BJ (cell line): ENCODE measurements around the gene CXCL16. TPM values are rescaled to one million over a fixed set of nuclear protein-coding genes. Genes with fewer than 3 reads are reported as not detected.

Experiments used
- CTCF ChIA-PET: fragments of 350-600 bp; formaldehyde crosslinking; extraction: SDS; loops from one replicate; lab custom pipeline; 2021; ENCODE audit warnings: antibody characterized with exemption, inconsistent platforms; lab: Yijun Ruan, JAX
- POLR2A ChIA-PET: fragments of 300-600 bp; sonication (Branson Sonifier 250); formaldehyde crosslinking; extraction: SDS; loops from one replicate; lab custom pipeline; 2021; ENCODE audit warnings: antibody characterized with exemption; lab: Charles Lee
- DNase-seq: peaks from one replicate; pipeline ENCODE4 v3.0.0-alpha.2; 2011; ENCODE audit warnings: low read depth
- H3K27me3 ChIP-seq: 2 replicates; pipeline ENCODE4 v1.6.0; 2011; ENCODE audit warnings: low read length; ENCODE audit not compliant: control insufficient read depth, insufficient read depth
- H3K36me3 ChIP-seq: 2 replicates; pipeline ENCODE4 v1.5.1; 2011; ENCODE audit warnings: low read length; ENCODE audit not compliant: control insufficient read depth, insufficient read depth
- H3K4me3 ChIP-seq: 2 replicates; pipeline ENCODE4 v1.5.1; 2011; ENCODE audit warnings: low read depth, mild to moderate bottlenecking, control low read depth, low read length
- polyA plus RNA-seq: library from polyadenylated mRNA; depleted of rRNA; stranded (reverse); fragments of >200 nt; gene quantifications from 2 replicates; pipeline ENCODE4 v1.2.3, GENCODE V29; 2011
- TF ChIP-seq, protein P1 (sequence below): IDR thresholded peaks from 2 replicates; pipeline ENCODE4 v1.5.1; 2011; ENCODE audit warnings: low read depth, mild to moderate bottlenecking, control low read depth, inconsistent platforms, low read length, moderate library complexity; ENCODE audit not compliant: insufficient read depth

The CXCL16 gene
- polyA plus RNA-seq, 1 experiment, result 3.3 TPM

GRCh38 chr17:4721203-4722135 is 18.3 kb downstream of the CXCL16 start:
- no peak for DNase-seq
- TF ChIP-seq, protein P1, sequence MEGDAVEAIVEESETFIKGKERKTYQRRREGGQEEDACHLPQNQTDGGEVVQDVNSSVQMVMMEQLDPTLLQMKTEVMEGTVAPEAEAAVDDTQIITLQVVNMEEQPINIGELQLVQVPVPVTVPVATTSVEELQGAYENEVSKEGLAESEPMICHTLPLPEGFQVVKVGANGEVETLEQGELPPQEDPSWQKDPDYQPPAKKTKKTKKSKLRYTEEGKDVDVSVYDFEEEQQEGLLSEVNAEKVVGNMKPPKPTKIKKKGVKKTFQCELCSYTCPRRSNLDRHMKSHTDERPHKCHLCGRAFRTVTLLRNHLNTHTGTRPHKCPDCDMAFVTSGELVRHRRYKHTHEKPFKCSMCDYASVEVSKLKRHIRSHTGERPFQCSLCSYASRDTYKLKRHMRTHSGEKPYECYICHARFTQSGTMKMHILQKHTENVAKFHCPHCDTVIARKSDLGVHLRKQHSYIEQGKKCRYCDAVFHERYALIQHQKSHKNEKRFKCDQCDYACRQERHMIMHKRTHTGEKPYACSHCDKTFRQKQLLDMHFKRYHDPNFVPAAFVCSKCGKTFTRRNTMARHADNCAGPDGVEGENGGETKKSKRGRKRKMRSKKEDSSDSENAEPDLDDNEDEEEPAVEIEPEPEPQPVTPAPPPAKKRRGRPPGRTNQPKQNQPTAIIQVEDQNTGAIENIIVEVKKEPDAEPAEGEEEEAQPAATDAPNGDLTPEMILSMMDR, result no peak
- ChIA-PET CTCF (interaction anchor here (0.9 to 1.2 kb wide), 2 partner anchors 12 to 178 kb away, joined by 3 read pairs; partner anchors contain the start of gene C17orf107), POLR2A (no interaction called here)
- H3K27me3 ChIP-seq, result 0 out of 2 replicates have a peak, but pooled peaks cover 2% of the 10 kb centered on the region
- 0 out of 2 replicates have a peak, but pooled peaks cover 1% of the 10 kb centered on the region for H3K36me3 ChIP-seq
- H3K4me3 ChIP-seq, result no peak overlapping the region

DNA sequence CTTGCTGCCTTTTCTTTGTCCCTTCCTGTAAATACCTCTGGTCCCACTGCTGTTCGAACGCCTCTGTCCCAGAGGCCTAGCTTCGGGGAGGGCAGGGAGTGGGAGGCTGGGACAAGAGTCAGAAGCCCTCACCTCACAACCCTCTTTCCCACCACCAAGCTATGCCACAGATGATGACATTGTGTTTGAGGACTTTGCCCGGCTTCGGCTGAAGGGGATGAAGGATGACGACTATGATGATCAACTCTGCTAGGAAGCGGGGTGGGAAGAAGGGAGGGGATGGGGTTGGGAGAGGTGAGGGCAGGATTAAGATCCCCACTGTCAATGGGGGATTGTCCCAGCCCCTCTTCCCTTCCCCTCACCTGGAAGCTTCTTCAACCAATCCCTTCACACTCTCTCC is 18.9 kb downstream of the CXCL16 start:
- Histone ChIP-seq H3K4me3 (no peak overlapping the region), H3K27me3 (0 out of 2 replicates have a peak, but pooled peaks cover 1% of the 10 kb centered on the region), H3K36me3 (peaks cover 3% of the 10 kb centered on the region; the same call in 1 of the 2 replicates)
- TF ChIP-seq, protein P1, result no peak
- ChIA-PET CTCF (interaction anchor here (0.9 to 1.2 kb wide), 2 partner anchors 11 to 179 kb away, joined by 3 read pairs; partner anchors contain the start of gene C17orf107), POLR2A (no interaction called here)
- no peak for DNase-seq

GRCh38 chr17:4719684-4720221 is 20.0 kb downstream of the CXCL16 start:
- Histone ChIP-seq H3K4me3 (no peak overlapping the region), H3K36me3 (peaks cover 3% of the 10 kb centered on the region; the same call in 1 of the 2 replicates), H3K27me3 (no peaks in the 10 kb centered on the region)
- DNase-seq, result no peak
- POLR2A ChIA-PET, result no interaction called here
- TF ChIP-seq, protein P1, result no peak
- CTCF ChIA-PET, result no interaction called here

- Histone ChIP-seq H3K36me3 (peaks cover 3% of the 10 kb centered on the region; the same call in 1 of the 2 replicates), H3K4me3 (no peak overlapping the region), H3K27me3 (no peaks in the 10 kb centered on the region)
- TF ChIP-seq, protein P1, result no peak
- ChIA-PET POLR2A (no interaction called here), CTCF (no interaction called here)
- no peak for DNase-seq
Observed at GRCh38 chr17:4719146-4719545, 20.6 kb downstream of the CXCL16 start.

DNA sequence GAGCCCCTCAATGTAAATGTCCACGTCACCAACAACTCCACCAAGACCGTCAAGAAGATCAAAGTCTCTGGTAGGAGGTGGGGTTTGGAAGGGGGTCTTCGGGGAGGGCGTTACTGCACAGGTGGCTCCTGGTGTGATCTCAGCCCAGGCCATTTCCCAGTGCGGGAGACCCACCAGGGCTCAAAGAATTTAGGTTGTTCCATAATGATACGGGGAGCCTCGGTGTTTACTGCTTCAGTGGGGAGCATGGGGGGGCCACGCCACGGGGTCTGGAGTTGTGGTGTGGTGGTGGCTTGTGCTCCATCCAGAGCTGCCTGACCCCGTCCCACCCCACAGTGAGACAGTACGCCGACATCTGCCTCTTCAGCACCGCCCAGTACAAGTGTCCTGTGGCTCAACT is 21.5 kb downstream of the CXCL16 start:
- DNase-seq, result no peak
- CTCF ChIA-PET, result no interaction called here
- peaks cover 3% of the 10 kb centered on the region; the same call in 1 of the 2 replicates for H3K36me3 ChIP-seq
- TF ChIP-seq, protein P1, result no peak
- POLR2A ChIA-PET, result no interaction called here
- H3K27me3 ChIP-seq, result no peaks in the 10 kb centered on the region
- no peak overlapping the region for H3K4me3 ChIP-seq
